HG03103 (cell line): ENCODE data around the gene CCDC70.

Experiments used
- ATAC-seq: cut with Tn5 transposase; IDR thresholded peaks from one replicate; pipeline ENCODE4 v1.9.1; 2021; ENCODE audit warnings: low read depth; ENCODE audit not compliant: unreplicated experiment

Gene CCDC70

DNA sequence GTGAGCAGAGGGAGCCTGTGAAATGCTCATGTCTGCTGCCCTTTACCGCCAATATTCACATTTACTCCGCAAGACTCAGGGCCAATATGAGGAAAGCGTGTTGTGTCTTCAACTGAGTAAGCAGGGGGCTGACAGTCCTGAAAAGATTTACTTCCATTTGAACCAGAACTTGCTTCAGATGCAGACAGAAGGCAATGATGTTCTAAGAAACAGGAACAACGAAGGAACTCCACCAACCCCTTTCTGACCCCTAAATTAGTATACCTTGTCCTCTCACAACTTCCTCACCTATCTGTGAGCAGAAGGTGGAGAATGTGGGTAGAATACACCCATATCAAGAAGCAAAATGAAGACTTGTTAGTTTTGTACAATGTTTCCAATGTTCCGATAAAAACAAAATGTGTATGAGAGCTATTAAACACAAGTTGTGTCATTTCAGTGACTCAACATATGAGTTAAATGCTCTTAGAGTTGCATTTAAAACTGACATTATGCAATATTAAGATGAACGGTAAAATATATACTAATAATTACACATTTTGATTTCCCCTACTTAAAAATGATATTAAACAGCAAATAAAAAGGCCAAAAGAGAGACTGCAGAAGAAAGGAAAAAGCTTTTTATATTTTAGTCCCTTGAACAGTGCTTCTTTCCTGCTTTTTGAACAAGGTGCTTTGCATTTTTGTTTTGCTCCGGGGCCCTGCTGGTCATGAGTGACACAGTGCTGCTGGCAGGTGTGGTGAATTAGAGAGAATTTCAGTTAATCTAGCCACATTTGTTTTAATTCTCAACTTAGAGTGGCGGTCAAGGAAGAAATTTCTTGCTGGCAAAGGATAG, 32.8 kb upstream of the CCDC70 start:
- ATAC-seq = no peak

DNA sequence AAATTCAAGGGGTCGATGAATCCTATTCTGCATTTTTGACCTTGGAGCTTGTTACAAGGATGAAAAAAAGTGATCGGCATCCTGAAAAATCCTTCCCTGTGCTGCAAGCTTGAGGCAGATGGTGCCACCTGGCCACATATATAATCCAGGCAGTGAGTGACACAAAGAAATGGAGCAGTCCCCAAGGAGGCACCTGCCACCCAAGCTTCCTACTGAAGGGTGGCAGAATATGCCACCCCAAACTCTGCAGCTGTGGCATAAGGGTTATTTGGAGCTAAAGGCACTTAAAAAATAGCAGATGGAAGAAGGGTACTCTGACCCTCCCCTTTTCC, 32.2 kb upstream of the CCDC70 start:
- ATAC-seq = no peak

DNA sequence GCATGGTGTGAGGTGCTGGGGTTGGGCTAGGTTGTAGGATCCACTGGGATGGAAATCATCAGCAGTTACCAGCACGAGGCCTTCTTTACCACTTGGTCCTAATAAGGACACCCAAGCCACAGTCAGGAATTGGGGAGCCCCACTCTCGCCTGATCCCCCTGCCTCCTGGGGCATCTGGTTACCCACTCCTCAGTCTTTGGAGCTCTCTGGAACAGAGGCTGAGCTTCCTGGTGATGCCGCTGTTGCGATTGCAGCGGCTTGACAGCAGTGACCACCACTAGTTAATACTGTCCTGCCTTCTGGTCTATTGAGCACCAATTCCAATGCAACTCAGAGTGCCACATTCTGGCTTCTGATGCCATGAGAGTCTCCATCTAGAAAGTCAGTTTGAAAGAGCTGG, 30.2 kb upstream of the CCDC70 start:
- ATAC-seq = no peak

DNA sequence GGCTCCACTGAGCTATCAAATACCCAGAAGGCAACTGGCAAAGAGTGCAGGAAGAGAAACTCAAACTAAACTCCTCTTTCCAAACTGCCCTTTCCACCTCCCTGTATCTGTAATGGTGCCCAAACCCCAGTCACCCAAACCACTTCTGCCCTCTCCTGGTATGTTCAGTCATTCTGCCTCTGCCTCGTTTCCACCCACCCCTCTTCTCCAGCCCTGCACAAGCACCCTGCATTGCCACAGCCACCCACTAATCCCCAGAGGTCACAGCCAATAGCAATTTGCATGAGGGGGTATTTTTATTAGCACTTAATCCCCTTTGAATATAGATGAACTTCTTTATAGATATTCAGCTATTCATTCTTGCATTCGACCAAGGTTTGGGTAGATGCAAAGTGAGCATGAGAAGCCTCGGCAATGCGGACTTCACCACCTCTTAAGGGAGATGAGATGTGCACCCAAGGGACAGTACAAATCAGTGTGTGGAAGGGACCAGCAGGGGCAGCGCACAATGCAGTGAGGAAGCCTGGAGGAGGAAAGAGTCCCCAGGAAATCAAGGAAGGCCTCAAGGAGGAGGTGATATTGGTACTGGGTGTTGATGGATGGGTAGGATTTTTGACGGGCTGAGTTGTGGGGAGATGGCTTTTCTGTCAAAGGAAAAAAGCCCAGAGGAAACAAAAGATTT, 29.2 kb upstream of the CCDC70 start:
- ATAC-seq = no peak

DNA sequence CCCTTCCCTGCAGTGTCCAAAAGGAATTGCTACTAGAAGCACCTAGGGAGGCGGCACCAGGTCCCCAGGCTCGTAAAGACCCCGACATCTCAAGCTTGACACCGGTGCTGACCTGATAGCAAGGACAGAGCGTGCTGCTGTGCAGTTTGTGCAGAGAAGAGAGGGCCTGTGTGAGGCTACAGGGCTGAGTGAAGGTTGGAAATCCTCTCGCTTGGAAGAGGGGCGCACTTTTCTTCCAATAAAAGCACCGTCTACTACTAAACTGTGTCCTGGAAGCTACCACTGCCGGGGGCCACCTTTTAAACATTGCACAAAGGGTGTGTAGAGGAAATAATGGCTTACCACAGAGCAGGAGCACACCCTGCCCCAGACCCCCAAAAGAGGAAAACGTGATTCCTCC, 27.8 kb upstream of the CCDC70 start:
- ATAC-seq = no peak

DNA sequence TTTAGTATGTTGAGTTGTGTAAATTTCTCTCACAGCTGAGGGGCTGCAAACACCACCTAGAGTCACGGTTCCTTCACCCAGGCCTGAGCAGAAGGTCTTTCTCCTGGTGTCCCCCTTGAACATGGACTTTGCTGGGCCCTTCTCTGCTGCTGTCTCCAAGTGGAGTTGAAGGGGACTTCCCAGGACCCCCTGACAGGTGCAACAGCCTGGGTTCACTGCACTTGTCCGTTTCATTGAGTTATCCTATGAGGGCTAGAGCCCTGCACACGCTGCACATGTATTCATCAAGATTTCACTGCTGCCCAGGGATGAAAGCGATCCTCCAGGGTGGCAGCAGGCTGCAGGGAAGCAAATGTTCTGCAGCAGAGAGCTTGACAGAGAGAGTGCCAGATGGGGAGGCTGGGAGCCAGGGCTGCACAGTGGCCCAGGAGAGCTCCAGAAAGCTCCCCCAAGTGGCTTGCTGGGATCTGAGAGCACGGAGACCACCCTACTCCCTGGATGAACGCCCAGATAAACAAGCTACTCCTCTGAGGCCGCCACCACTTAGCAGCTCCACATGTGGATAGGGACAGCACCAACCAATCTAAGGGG, 27.1 kb upstream of the CCDC70 start:
- ATAC-seq = no peak

DNA sequence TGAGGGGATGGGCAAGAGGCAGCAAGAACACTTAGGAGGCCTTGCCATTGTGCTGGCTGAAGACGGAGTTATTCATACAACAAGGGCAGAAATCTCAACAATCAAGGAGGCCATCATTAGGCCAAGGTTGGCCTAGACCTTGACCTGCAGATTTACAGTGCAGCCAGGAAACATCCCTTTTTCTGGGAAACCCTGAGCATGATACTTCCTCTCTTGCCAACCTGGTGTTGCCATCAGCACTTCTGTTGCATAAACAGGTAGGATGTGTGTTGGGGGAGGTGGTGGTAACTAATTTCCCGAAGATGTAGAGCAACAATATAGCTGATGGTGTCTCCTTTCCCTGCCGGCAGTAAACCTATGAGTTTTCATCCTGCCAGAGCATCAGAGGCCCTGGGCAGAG, 24.8 kb upstream of the CCDC70 start:
- no peak for ATAC-seq

DNA sequence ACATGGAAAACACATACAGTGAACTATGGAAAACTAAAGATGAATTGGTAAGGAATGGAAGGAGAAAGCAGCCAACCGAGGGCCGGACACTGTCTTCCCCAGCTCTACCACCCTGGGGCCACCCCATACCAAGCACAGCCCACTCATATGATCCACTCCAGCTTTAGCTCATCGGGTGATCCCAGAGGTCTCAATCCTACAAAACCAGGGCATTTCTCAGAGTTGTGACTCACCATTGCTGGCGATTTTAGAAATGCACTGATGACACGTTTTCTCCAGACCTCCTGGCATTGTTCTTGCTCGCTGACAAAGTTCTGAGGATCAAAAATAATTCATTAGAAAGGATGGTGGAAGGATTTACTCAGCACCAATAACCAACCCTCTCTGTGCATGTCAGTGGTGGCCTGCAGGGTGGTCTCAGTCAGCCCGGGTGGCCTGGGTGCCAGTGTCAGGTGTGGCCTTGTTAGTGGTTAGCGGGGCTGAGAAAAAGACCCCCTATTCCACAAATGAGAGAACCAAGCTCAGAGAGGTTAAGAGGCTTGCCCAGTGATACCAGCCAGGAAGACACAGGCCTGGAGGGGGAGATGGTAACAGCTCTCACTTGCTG, 23.4 kb upstream of the CCDC70 start:
- no peak for ATAC-seq

DNA sequence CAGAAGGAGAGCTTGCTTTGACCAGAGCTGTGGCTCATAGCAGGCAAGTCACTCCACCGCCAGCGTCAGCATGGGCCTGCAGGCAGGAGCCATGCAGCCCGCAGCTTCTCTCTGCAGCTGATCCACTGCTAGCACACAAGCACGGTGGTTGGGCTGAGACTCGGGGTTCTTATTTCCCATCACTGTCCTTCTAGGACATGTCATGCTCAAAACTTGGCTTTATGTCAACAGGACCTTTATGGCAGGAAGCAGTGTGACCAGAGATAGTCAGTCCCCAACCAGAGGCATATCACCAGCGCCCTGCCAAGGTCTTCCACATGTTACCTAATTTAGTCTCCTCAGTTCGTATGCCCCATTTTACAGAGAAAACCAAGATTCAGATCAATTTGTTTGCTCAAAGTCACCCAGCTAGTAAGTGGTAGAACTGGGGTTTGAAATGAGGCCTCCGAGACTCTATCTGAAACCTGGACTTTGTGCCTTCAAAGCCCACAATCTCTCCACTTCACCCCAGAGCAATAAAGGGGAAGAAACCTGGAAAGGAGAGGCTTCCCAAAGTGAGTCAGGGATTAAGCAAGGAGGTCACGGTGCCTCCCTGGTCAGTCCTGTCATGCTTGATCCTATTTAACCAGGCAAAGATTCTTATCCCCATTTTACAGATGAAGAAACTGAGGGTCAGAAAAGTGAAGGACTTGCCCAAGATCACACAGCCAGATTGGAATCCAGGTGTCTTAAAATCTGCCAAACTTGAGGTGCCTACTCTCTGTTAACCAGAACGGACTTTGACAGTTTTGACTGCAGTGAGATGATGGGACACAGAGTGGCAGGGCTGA, 21.8 kb upstream of the CCDC70 start:
- ATAC-seq = no peak

DNA sequence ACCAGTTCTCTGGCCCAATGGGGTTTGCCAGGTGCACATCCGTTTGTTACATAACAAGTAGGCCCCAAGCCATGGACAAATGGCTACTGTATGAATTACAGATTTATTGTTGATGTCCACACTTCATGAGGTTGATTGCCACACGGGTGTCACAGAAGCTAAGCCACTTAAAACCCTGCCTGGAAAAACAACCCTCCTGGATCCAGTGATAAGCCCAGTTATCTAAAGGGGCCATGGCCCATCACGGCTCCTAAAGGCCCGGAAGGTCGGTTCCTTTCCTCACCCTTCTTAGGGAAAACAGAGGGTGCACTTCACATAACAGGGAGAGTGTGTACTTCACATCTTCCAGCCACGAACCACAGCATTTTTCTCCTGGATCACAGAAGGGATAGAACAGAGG, 20.9 kb upstream of the CCDC70 start:
- no peak for ATAC-seq

DNA sequence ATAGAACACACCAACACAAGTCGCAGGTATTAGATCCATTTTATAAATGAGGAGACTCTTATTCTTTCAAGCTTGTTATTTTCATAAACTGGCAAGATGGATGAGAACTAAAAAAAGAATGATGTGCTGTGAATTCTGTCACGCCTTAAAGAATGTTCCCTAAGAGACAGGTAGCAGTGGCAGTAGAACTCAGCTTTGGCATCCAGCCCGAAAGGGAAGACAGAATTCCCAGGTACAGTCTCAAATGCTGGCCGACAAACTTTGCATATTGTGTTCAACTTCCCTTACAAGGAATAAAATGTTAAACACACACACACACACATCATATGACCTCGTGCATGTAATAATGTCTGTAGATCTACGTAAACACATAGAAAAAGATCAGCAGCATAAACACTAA, 20.0 kb upstream of the CCDC70 start:
- ATAC-seq = no peak

DNA sequence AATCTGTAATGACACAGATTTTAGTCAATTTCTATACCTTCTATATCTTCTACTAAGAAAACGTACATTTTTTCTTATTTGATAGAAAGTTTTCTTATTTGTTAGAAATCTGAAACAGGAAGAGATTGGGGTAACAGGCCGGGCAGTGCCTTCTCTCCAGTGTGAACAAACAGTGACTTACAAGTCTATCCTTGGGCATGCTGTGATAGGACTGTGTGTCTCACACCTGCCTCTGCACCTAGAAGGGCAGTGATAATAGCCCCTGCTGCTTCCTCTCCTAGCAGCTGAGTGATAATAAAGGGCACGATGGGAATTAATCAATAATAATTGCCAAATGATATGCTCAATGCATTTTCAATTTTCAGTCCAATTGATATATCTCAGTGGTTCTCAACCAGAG, 18.2 kb upstream of the CCDC70 start:
- ATAC-seq = no peak

DNA sequence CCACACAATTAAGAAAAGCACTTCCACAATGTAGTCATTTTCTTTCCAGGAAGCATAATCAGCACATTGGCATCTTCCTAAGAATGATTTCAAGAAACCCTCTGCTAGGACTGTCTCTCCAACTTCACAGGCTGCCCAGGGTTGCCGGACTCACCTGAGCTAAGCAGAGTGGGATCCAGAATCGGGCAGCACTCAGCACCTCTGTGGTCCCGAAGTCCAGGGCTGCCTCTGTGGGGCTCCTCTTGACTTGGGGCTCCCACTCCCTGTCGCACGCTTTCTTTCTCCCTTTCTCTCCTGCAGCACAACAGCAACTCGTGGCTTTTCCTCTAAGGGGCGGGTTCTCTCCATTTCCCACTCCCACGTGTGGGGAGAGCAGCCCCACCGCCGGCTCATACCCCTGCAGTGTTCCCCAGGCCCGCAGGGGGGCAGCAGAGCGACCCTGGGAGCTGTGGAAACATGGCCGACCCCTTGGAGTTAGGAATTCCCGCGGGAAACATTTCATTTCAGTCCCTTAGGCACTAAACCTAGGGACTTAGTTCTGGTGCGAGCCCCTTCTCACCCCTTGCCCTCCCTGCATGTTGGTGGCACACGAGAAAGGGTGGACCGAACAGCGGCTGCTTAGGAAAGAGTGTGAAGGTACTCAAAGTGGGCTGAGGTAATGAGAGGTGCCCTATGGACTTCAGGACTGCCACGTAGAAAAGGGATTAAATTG, 16.8 kb upstream of the CCDC70 start, which contains the start of gene TMEM272:
Gene TMEM272 (minus strand): TSS at position 316 of the 712 bp plus-strand sequence. CDS start 6,647 bp downstream, outside the sequence.
- no peak for ATAC-seq

DNA sequence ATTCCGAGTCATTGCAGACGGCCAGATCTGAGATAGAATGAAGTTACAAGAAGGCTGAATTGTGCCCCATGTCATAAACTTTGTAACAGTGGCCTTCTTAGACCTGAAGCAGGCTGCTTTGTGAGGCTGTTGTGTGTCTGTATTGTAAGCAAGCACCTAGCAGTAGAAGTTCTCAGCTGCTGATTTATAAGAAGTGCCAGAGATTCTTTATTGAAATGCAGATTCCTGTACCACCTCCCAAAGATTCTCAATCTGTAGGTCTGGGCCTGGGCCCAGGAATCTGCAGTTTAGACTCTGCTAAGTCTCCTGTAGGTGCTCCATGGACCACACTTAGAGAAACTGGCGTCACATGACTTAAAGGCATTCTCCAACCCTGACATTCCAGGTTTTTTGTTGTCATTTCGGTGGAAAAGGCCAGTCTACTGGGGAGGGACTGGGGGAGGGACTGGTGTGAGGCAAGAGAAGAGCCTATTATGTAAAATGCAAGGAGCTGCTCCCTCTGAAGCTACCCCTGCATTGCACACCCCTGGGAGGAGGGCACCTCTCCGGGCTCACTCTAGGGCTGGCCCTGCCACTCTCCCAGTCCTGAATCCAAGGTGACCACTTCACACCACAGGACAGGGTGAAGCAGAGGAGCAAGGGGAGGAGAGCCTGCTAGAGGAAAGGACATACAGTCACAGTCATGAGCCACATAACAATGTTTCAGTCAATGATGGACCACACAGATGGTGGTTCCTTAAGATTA, 16.0 kb upstream of the CCDC70 start:
- ATAC-seq = no peak

DNA sequence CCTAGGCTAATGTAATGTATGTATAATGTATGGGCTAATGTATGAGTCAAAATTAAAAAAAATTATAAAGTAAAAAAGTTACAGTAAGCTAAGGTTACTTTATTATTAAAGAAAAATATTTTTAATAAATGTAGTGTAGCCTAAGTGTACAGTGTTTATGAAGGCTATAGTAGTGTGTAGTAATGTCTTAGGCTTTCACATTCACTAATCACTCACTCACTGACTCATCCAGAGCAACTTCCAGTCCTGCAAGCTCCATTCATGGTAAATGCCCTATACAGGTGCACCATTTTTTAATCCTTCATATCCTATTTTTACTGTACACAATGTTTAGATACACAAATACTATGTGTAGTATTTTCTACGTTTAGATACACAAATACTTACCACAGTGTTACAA, 15.0 kb upstream of the CCDC70 start:
- no peak for ATAC-seq

DNA sequence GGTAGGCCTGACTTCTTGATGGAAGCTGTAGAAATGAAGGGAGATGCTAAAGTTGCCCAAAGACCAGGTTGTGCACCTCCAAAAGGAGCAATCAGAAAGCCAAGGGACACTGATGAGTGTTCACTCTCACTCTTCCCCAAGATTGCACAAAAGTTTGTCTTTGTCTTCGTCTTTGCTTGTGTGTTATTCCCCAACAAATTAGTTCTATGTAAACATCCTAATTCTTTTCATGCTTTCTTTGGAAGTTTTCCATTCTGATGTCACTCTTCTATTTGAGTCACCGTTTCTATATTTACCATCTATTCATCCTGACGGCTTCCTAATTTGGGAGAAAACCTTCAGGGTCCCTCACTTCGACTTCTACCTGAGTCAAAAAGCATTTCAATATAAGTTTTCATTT, 13.1 kb upstream of the CCDC70 start:
- ATAC-seq = no peak

DNA sequence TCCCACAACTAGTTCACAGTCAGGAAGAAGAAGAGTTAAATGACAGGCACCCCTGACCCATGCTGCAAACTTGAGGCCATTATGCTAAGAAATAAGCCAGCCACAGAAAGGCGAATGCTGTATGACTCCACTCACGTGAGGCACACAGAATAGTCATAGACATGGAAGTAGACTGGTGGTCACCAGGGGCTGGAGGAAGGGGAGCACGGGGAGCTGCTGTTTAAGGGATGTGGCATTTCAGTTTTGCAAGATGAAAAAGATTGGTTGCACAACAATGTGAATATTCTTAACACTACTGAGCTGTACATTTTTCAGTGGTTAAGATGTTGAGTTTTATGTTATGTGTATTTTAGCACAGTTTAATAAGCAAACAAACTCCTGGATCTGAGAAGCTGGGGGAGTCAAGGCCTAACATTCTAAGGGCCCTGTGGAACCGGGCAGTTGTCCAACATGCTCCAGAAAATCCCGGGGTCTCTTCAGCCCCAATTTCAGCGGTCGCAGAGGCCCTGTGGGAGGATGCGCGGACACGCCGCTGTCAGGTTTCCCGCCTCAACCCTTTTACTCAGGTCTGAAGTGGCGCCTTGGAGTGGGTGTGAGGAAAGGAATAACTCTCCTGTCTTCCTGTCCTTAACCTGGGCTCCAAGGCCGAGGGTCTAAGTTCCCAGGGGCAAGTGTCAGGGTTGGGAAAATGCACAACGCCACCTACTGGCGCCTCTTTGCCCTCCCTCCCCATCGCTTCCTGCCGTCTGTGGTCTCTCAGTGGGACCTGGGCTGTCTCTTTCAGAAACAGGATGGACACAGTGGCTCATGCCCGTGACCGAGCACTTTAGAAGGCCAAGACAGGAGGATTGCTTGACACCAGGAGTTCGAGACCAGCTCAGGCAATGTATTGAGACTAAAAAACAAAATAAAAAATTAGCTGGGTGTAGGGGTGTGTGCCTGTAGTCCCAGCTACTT, 12.3 kb upstream of the CCDC70 start:
- ATAC-seq = no peak
